ENCODE data around the gene DLGAP4.

The DLGAP4 gene

GRCh38 chr20:36501367-36502006 is 195.3 kb downstream of the DLGAP4 start:
- no peak overlapping the region for H3K27ac ChIP-seq (ENCODE audit: low read depth, low read length)
- H3K4me3 ChIP-seq (ENCODE audit: insufficient read depth, low read length, poor library complexity, severe bottlenecking) = no peak overlapping the region
- no peak overlapping the region for H3K9ac ChIP-seq (ENCODE audit: low read length)
- no peaks in the 10 kb centered on the region for H3K79me2 ChIP-seq (ENCODE audit: insufficient read depth, low read length)
- TF ChIP-seq EZH2phosphoT487 (conservative IDR thresholded peaks at IDR 0.05; ENCODE audit: low read length) = no peak
- TF ChIP-seq, protein P1, sequence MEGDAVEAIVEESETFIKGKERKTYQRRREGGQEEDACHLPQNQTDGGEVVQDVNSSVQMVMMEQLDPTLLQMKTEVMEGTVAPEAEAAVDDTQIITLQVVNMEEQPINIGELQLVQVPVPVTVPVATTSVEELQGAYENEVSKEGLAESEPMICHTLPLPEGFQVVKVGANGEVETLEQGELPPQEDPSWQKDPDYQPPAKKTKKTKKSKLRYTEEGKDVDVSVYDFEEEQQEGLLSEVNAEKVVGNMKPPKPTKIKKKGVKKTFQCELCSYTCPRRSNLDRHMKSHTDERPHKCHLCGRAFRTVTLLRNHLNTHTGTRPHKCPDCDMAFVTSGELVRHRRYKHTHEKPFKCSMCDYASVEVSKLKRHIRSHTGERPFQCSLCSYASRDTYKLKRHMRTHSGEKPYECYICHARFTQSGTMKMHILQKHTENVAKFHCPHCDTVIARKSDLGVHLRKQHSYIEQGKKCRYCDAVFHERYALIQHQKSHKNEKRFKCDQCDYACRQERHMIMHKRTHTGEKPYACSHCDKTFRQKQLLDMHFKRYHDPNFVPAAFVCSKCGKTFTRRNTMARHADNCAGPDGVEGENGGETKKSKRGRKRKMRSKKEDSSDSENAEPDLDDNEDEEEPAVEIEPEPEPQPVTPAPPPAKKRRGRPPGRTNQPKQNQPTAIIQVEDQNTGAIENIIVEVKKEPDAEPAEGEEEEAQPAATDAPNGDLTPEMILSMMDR (IDR thresholded peaks at IDR 0.05; ENCODE audit: insufficient read depth, low read length, poor library complexity, severe bottlenecking) = no peak
- no peaks in the 10 kb centered on the region for H3K9me2 ChIP-seq (replicated peaks; ENCODE audit: insufficient read depth, low read length)
- H3K4me2 ChIP-seq (ENCODE audit: low read depth, low read length, poor library complexity, severe bottlenecking) = no peak overlapping the region
- H3K27me3 ChIP-seq (ENCODE audit: low read length) = no peaks in the 10 kb centered on the region
- no peaks in the 10 kb centered on the region for H3K9me3 ChIP-seq (ENCODE audit: insufficient read depth, low read length)
- H4K20me1 ChIP-seq (ENCODE audit: low read depth, low read length) = no peaks in the 10 kb centered on the region
- no peaks in the 10 kb centered on the region for H3F3A ChIP-seq (ENCODE audit: insufficient read depth)
- no peak overlapping the region for H2AFZ ChIP-seq (ENCODE audit: low read depth, low read length, severe bottlenecking)
- H3K36me3 ChIP-seq (ENCODE audit: low read length) = no peaks in the 10 kb centered on the region

GRCh38 chr20:36504295-36504694 is 198.2 kb downstream of the DLGAP4 start:
- H3K9ac ChIP-seq (ENCODE audit: low read length) = no peak overlapping the region
- no peaks in the 10 kb centered on the region for H3K27me3 ChIP-seq (ENCODE audit: low read length)
- H3K4me3 ChIP-seq (ENCODE audit: insufficient read depth, low read length, poor library complexity, severe bottlenecking) = no peak overlapping the region
- H3K4me2 ChIP-seq (ENCODE audit: low read depth, low read length, poor library complexity, severe bottlenecking) = no peak overlapping the region
- H3K79me2 ChIP-seq (ENCODE audit: insufficient read depth, low read length) = no peaks in the 10 kb centered on the region
- H2AFZ ChIP-seq (ENCODE audit: low read depth, low read length, severe bottlenecking) = no peak overlapping the region
- no peaks in the 10 kb centered on the region for H3K36me3 ChIP-seq (ENCODE audit: low read length)
- TF ChIP-seq, protein P1 (IDR thresholded peaks at IDR 0.05; ENCODE audit: insufficient read depth, low read length, poor library complexity, severe bottlenecking) = no peak
- no peak for TF ChIP-seq EZH2phosphoT487 (conservative IDR thresholded peaks at IDR 0.05; ENCODE audit: low read length)
- no peaks in the 10 kb centered on the region for H4K20me1 ChIP-seq (ENCODE audit: low read depth, low read length)
- H3F3A ChIP-seq (ENCODE audit: insufficient read depth) = no peaks in the 10 kb centered on the region
- no peaks in the 10 kb centered on the region for H3K9me2 ChIP-seq (replicated peaks; ENCODE audit: insufficient read depth, low read length)
- no peak overlapping the region for H3K27ac ChIP-seq (ENCODE audit: low read depth, low read length)
- H3K9me3 ChIP-seq (ENCODE audit: insufficient read depth, low read length) = no peaks in the 10 kb centered on the region

- Histone ChIP-seq H3K9me3 (ENCODE audit: insufficient read depth, low read length) (no peaks in the 10 kb centered on the region), H3K4me3 (ENCODE audit: insufficient read depth, low read length, poor library complexity, severe bottlenecking) (no peak overlapping the region), H3K79me2 (ENCODE audit: insufficient read depth, low read length) (no peaks in the 10 kb centered on the region), H3K9me2 (replicated peaks; ENCODE audit: insufficient read depth, low read length) (no peaks in the 10 kb centered on the region), H4K20me1 (ENCODE audit: low read depth, low read length) (no peaks in the 10 kb centered on the region), H3K27ac (ENCODE audit: low read depth, low read length) (no peak overlapping the region), H3K36me3 (ENCODE audit: low read length) (no peaks in the 10 kb centered on the region), H3K27me3 (ENCODE audit: low read length) (no peaks in the 10 kb centered on the region), H3K4me2 (ENCODE audit: low read depth, low read length, poor library complexity, severe bottlenecking) (no peak overlapping the region), H3K9ac (ENCODE audit: low read length) (no peak overlapping the region), H3F3A (ENCODE audit: insufficient read depth) (no peaks in the 10 kb centered on the region), H2AFZ (ENCODE audit: low read depth, low read length, severe bottlenecking) (no peak overlapping the region)
- TF ChIP-seq, protein P1 (IDR thresholded peaks at IDR 0.05; ENCODE audit: insufficient read depth, low read length, poor library complexity, severe bottlenecking) = peak; percentile 55
- no peak for TF ChIP-seq EZH2phosphoT487 (conservative IDR thresholded peaks at IDR 0.05; ENCODE audit: low read length)
Observed at GRCh38 chr20:36506253-36506652, 200.1 kb downstream of the DLGAP4 start.
